Stimulated activated naive CD8-positive, alpha-beta T cell treated with anti-CD3 and anti-CD28 coated beads, Interleukin-15, amount 100 ng/mL, for 72 hours (primary cell): Measurements from ENCODE around the gene ATP6V1F.

Source experiments
- ATAC-seq: fragments of 150-1000 bp; cut with Tn5 transposase; 2 replicates; pipeline ENCODE4 v1.10.0; 2021; ENCODE audit warnings: mild to moderate bottlenecking, moderate library complexity
- DNase-seq, 2 donors: peaks; one replicate each; pipeline ENCODE4 v3.0.0; 2021 to 2022
- H3K27ac Mint-ChIP-seq, 2 donors: one replicate each; pipeline ENCODE4 v1.8.0; 2022; ENCODE audit warnings: mild to moderate bottlenecking in 2 of 2, mixed read lengths in 2 of 2, moderate library complexity in 2 of 2
- H3K27me3 Mint-ChIP-seq: one replicate; pipeline ENCODE4 v1.8.0; 2022; ENCODE audit warnings: mixed read lengths
- H3K4me1 Mint-ChIP-seq: one replicate; pipeline ENCODE4 v1.8.0; 2022; ENCODE audit warnings: mild to moderate bottlenecking, mixed read lengths
- H3K4me3 Mint-ChIP-seq, 2 donors: one replicate each; pipeline ENCODE4 v1.8.0; 2022; ENCODE audit warnings: mild to moderate bottlenecking in 2 of 2, mixed read lengths in 2 of 2, moderate library complexity in 1 of 2
- H3K9me3 Mint-ChIP-seq, 2 donors: one replicate each; pipeline ENCODE4 v1.8.0; 2022; ENCODE audit warnings: mixed read lengths in 2 of 2

The ATP6V1F gene

DNA sequence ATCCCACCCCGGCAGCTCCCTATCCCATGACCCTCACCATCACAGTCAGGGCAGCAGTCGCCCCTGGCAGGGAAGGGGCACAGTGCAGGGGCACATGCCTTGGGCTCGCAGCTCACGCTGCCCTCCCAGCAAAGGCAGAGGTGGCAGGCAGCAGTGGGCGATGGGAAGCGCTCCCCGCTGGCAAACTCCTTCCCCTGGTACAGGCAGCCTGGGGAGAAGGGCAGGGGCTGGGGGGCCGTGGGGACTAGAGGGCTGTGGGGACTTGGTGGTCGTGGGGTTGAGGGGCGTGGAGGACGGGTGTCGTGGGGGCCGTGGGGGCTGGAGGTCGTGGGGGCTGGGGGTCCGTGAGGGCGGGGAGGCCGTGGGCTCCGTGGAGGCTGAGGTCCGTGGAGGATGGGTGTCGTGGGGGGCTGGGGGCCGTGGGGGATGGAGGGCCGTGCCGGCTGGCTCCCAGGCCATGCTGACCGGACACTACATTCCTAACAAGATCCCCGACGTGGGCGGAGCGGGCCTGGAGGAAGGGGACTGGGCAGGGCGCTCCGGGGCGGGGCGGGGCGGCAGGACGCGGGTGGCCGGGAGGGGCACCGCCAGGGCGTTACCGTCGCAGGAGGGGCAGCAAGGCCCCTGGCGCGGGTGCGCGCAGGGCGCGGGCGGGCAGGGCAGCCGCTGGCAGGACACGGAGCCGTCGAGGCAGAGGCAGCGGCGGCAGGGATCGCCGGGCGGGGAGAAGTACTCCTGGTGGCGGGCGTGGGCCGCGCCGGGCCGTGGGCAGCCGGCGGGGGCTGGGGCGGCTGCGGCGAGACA is 27.9 kb downstream of the ATP6V1F start:
- H3K27ac Mint-ChIP-seq, result no peak overlapping the region
- DNase-seq (no peak), ATAC-seq (peak; percentile 35)
- peaks cover 16% of the 10 kb centered on the region for H3K27me3 Mint-ChIP-seq
- no peaks in the 10 kb centered on the region for H3K4me1 Mint-ChIP-seq
- H3K4me3 Mint-ChIP-seq, result peak overlapping the region; percentile 36 to 57
- no peaks in the 10 kb centered on the region for H3K9me3 Mint-ChIP-seq

GRCh38 chr7:128891110-128891941 is 28.7 kb downstream of the ATP6V1F start:
- Mint-ChIP-seq H3K4me3 (no peak overlapping the region), H3K27ac (no peak overlapping the region), H3K9me3 (no peaks in the 10 kb centered on the region), H3K27me3 (peaks cover 15% of the 10 kb centered on the region), H3K4me1 (no peaks in the 10 kb centered on the region)
- ATAC-seq (peak; percentile 36), DNase-seq (no peak)

DNA sequence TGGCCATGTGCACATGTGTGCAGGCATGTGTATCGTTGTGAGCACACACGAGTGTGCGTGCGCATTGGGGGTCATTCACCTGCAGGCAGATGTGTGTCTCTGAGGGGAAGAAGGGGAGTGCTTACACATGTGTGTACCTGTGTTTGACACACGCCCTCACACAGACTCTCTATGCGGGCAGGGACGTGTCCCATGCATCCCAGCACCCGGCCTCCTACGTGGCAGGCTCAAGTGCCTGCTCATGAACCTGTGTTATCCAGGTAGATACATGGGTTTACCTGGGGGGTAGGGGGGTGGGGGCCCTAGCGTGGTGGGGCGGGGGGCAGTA is 29.2 kb downstream of the ATP6V1F start:
- Mint-ChIP-seq H3K4me3 (no peak overlapping the region), H3K27me3 (peaks cover 15% of the 10 kb centered on the region), H3K4me1 (no peaks in the 10 kb centered on the region), H3K9me3 (no peaks in the 10 kb centered on the region), H3K27ac (no peak overlapping the region)
- no peak for DNase-seq
- ATAC-seq, result no peak

DNA sequence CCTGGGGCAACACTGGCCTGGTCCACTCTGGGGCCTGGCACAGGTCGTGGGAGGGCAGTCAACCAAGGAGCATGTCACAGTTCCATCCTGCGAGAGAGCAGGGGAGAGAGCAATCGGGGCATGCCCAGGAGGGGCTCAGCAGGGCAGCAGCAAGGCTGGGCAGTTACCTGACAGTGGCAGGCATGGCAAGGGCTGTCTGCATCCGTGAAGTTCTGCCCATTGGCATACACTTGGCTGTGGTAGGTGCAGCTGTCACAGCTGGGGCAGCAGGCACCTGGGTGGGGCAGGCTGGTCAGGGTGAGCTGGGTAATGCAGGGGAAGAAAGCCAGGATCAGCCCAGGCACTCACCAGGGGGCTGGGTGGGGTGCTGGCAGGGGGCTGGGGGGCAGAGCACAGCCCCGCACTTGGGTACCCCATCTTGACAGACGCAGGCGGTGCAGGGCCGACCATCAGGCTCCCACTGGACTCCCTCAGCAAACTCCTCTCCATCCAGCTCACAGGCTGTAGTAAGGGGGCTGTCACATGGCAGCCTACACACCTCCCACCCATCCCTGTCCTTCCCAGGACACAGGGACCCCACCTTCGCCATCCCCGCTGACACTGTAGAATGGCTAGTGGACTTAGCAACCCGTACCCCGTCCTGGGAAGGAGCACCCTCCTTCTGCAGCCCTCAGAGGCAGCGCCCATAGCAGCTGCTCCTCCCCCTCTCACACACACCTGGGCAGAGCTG is 30.0 kb downstream of the ATP6V1F start:
- no peaks in the 10 kb centered on the region for H3K9me3 Mint-ChIP-seq
- H3K27me3 Mint-ChIP-seq, result peaks cover 15% of the 10 kb centered on the region
- ATAC-seq (peak; percentile 11), DNase-seq (no peak)
- H3K27ac Mint-ChIP-seq, result no peak overlapping the region
- no peak overlapping the region for H3K4me3 Mint-ChIP-seq
- no peaks in the 10 kb centered on the region for H3K4me1 Mint-ChIP-seq

DNA sequence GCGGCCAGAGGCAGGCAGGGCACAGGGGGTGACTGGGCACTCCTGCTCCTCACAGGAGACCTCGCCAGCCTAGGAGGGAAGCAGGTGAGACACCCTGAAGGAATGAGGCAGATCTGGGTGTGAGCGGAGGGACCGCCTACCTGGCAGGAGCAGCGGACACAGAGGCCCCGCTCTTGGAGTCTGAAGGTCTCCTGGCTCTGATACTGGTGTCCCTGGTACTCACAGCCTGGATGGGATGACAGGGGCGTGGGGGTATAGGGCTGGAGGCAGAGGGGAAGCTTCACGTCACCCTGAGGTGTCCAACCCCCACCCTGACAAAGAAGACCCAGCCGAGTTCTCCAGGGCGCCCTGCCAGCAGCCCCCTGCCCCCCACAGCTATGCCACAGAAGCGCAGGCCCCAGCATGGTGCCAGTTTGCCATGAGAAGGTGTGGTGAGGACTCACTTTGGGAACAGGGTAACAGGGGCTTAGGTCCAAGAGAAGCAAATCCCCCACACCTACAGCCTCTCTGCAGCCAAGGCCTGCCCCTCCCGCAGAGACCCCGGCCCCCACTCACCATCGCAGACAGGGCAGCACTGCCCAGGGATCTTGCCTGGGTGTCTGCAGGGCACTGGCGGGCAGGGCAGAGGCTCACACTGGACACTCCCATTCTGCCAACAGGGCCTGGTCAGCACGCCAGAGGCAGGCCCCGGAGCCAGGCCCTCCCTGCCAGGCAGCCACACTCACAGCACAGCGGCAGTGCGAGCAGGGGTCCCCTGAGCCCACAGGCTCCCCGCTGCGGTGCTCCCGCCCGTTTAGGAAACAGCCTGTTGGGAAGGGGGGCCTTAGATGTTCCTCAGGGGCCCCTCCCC is 30.8 kb downstream of the ATP6V1F start:
- Mint-ChIP-seq H3K27me3 (peaks cover 15% of the 10 kb centered on the region), H3K4me1 (no peaks in the 10 kb centered on the region), H3K27ac (no peak overlapping the region), H3K4me3 (no peak overlapping the region), H3K9me3 (peaks cover 2 to 3% of the 10 kb centered on the region in 2 donors)
- ATAC-seq, result no peak
- no peak for DNase-seq

- ATAC-seq (no peak), DNase-seq (no peak)
- no peak overlapping the region for H3K27ac Mint-ChIP-seq
- H3K4me1 Mint-ChIP-seq, result no peaks in the 10 kb centered on the region
- peaks cover 4 to 7% of the 10 kb centered on the region in 2 donors for H3K9me3 Mint-ChIP-seq
- H3K27me3 Mint-ChIP-seq, result peaks cover 15% of the 10 kb centered on the region
- H3K4me3 Mint-ChIP-seq, result no peak overlapping the region
Measured at GRCh38 chr7:128894101-128894440, 31.4 kb downstream of the ATP6V1F start.

DNA sequence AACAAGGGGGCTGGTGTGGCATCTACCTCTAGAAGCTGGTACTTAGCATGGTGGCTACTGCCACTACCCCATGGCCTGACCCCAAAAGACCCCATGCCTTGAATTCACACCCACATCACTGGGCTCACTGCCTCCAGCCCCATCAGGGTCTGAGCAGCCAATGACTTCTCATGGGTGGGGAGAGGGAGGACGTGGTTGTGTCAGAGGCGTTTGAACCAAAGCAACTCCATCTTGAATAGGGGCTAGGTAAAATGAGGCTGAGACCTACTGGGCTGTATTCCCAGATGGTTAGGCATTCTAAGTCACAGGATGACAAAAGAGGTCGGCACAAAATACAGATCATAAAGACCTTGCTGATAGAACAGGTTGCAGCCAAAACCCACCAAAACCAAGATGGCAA is 32.7 kb downstream of the ATP6V1F start:
- H3K27me3 Mint-ChIP-seq, result peaks cover 15% of the 10 kb centered on the region

DNA sequence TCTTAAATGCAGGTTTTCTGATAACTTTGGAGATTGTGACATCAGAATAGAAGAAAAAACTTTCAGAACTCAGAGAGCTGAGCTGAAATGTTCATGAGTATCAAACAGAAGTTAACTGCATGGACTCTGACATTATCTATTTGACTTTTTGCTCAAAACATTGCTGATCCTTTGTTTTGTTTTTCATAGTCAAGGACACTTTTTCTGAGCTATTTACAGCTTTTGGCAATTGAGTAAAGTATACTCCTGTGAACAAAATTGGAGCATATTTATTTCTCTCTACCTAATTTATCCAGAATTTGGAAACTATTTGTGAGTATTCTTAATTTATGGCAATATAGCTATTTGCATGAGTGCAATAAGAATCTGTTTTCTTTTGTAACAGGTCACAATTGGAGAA is 36.7 kb downstream of the ATP6V1F start:
- Mint-ChIP-seq H3K27ac (no peak overlapping the region), H3K4me1 (peaks cover 2% of the 10 kb centered on the region), H3K9me3 (peaks cover 4 to 7% of the 10 kb centered on the region in 2 donors), H3K27me3 (peaks cover 21% of the 10 kb centered on the region), H3K4me3 (no peak overlapping the region)
- no peak for DNase-seq
- no peak for ATAC-seq

More for the DNA sequence above, 32.7 kb downstream of the ATP6V1F start:
- Mint-ChIP-seq H3K4me3 (no peak overlapping the region), H3K27ac (no peak overlapping the region), H3K9me3 (peaks cover 4 to 7% of the 10 kb centered on the region in 2 donors), H3K4me1 (no peaks in the 10 kb centered on the region)
- ATAC-seq, result no peak
- no peak for DNase-seq

DNA sequence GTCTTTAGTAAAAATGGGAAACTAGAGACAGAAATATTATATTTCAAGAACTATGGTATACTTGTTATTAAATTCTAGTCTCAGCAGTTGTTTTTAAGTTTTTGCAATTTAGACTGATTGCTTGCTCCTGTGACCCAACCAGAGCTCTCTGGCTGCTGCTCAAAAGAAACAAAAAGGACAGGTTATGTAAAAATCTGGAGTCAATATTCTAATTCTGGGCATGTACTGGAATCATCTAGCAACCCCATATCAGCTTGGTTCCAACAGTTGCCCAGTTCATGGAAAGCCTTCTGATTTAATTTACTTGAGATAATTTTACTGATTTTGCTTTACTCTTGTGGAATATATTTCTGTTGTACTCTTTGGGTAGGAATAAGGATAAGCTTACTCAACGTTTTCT is 37.6 kb downstream of the ATP6V1F start:
- DNase-seq (no peak), ATAC-seq (no peak)
- Mint-ChIP-seq H3K27me3 (peaks cover 23% of the 10 kb centered on the region), H3K4me3 (no peak overlapping the region), H3K27ac (no peak overlapping the region), H3K4me1 (peaks cover 4% of the 10 kb centered on the region), H3K9me3 (peaks cover 4 to 7% of the 10 kb centered on the region in 2 donors)

DNA sequence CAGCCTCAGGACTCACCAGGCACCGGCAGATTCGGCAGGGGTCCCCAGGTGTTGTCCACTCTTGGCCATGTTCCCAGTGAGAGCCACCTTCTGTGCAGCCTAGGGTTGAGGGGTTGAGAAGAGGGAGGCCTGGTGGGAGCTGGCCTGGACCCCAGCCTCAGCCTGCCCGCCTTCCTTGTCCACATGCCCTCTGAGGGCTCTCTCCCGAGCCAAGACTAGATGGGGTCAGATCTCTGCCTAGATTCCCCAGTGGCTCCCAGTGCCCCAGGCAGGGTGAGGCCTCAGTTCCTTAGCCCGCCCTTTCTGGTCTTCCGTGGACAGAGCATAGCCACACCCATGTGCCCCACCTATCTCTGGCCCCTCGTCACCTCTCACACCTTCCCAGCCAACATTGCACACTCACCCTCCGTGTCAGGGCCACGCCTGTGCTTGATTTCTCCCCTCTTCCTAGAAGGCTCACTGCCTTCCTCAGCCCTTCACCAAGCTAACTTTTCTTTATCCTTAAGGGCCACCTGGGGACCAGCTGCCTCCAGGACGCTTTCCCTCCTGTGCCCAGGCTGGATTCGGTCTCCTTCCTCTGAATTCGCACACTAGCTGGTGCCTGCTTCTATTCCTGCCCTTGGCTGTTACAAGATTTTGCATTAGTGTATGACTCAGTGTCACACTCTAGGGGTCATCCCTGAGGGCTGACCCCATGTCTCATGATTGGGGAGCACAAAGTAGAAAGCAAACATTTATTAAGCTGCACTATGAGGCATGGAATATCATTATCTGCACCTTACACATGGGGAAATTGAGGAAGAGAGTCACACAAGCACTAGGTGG is 40.3 kb downstream of the ATP6V1F start:
- H3K9me3 Mint-ChIP-seq, result peaks cover 4 to 7% of the 10 kb centered on the region in 2 donors

GRCh38 chr7:128903621-128904361 is 41.1 kb downstream of the ATP6V1F start:
- Mint-ChIP-seq H3K4me1 (peaks cover 4% of the 10 kb centered on the region), H3K9me3 (peaks cover 0 to under 1% of the 10 kb centered on the region in 2 donors), H3K4me3 (no peak overlapping the region), H3K27ac (no peak overlapping the region), H3K27me3 (peaks cover 58% of the 10 kb centered on the region)
- ATAC-seq, result peak; percentile 29
- DNase-seq, result no peak

More for the DNA sequence above, 40.3 kb downstream of the ATP6V1F start:
- DNase-seq, result no peak
- ATAC-seq, result no peak
- Mint-ChIP-seq H3K4me1 (peaks cover 4% of the 10 kb centered on the region), H3K27me3 (peaks cover 50% of the 10 kb centered on the region), H3K27ac (peak overlapping the region in 1 of 2 donors; percentile 45), H3K4me3 (no peak overlapping the region)

DNA sequence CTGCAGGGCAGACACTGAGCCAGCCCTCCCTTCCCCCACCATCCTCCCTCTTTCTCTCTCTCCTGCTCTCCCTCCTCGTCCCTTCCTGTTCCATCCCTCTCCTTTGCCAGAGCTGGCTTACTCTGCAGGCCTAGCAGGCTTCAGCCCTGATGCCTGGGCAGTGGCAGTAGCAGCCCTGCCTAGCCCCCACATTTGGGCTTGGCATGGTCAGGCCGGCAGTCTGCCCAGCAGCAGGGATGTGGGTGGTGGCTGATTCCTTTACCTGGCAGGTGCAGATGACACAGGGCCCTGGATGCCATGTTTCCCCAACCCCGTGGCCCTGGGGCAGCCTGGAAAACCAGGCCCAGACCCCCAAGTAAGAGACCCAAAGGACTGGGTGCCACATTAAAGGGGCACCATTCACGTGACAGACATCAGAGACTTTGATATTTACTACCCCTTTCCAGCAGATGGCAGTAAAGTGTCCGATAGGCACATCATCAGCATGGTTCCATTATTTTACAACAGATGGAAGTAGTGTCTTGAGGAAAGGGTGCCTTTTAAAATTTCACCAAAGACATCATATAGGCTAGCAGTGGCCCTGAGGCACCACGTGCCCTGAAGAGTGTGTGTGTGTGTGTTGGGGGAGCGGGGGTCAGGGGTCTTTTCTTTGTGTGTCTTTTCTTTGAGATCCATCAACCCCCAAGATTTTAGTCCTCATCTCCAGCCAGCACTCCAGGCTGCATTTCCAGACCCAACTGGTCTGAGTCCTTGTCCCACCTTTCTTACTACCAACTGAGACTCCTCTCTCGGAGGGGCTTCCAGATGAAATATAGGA is 41.9 kb downstream of the ATP6V1F start:
- H3K27ac Mint-ChIP-seq, result peak overlapping the region in 1 of 2 donors; percentile 8
- H3K9me3 Mint-ChIP-seq, result no peaks in the 10 kb centered on the region
- H3K4me1 Mint-ChIP-seq, result peaks cover 6% of the 10 kb centered on the region
- H3K4me3 Mint-ChIP-seq, result no peak overlapping the region
- DNase-seq (peak in 1 of 2 donors; percentile 36), ATAC-seq (peak; percentile 70)
- peaks cover 66% of the 10 kb centered on the region for H3K27me3 Mint-ChIP-seq
